ENCODE results near the gene ELFN2. TPM values are rescaled to one million over a fixed set of nuclear protein-coding genes. Genes with fewer than 3 reads are reported as not detected.

ELFN2 gene
- total RNA-seq, 4 donors from 2014 or later: under 0.01 TPM; not detected in 2

GRCh38 chr22:37392721-37393328 is 34.5 kb downstream of the ELFN2 start:
- intact Hi-C loops (cut with DNase I; ENCODE audit: low total_unique reads) (no loop called here), in situ Hi-C loops (cut with MboI; ENCODE audit: low pct_ligation_motif_present in 1 of 4, low pct_unique_long_range_greater_than_20kb in 1 of 4, low sequenced_read_pairs in 3 of 4) (no loop called here)
- no peak overlapping the region for H3K4me3 ChIP-seq
- no peaks in the 10 kb centered on the region for H3K36me3 ChIP-seq
- peaks cover 19% of the 10 kb centered on the region for H3K27me3 ChIP-seq
- TF ChIP-seq CTCF (IDR thresholded peaks at IDR 0.05) (no peak), POLR2A (IDR thresholded peaks at IDR 0.05) (no peak), POLR2AphosphoS5 (IDR thresholded peaks at IDR 0.05) (no peak), EP300 (IDR thresholded peaks at IDR 0.05; ENCODE audit: low read depth) (no peak)
- H3K9me3 ChIP-seq: no peaks in the 10 kb centered on the region
- no peak for DNase-seq
- WGBS, 2 donors (ENCODE audit: low coverage in 1 of 2): 80 to 89% methylated on average over 1 to 10 of the region's 10 CpGs
- H3K4me1 ChIP-seq: no peaks in the 10 kb centered on the region
- H3K27ac ChIP-seq: no peak overlapping the region

GRCh38 chr22:37391702-37392101 is 35.6 kb downstream of the ELFN2 start:
- intact Hi-C loops (cut with DNase I; ENCODE audit: low total_unique reads): no loop called here
- no peak overlapping the region for H3K4me3 ChIP-seq
- no peaks in the 10 kb centered on the region for H3K4me1 ChIP-seq
- DNase-seq: no peak
- 70% methylated on average over 7 of the region's 7 CpGs; no CpG with 5 or more reads in 1 of the 2 donors for WGBS, 2 donors (ENCODE audit: low coverage in 1 of 2)
- TF ChIP-seq POLR2AphosphoS5 (IDR thresholded peaks at IDR 0.05): no peak
- TF ChIP-seq EP300 (IDR thresholded peaks at IDR 0.05; ENCODE audit: low read depth): no peak
- TF ChIP-seq CTCF (IDR thresholded peaks at IDR 0.05): no peak
- TF ChIP-seq POLR2A (IDR thresholded peaks at IDR 0.05): no peak
- no peaks in the 10 kb centered on the region for H3K9me3 ChIP-seq
- in situ Hi-C loops (cut with MboI; ENCODE audit: low pct_ligation_motif_present in 1 of 4, low pct_unique_long_range_greater_than_20kb in 1 of 4, low sequenced_read_pairs in 3 of 4): no loop called here
- H3K27me3 ChIP-seq: peaks cover 21% of the 10 kb centered on the region
- H3K27ac ChIP-seq: no peak overlapping the region
- no peaks in the 10 kb centered on the region for H3K36me3 ChIP-seq

- H3K4me3 ChIP-seq: no peak overlapping the region
- no peak overlapping the region for H3K27ac ChIP-seq
- H3K4me1 ChIP-seq: no peaks in the 10 kb centered on the region
- intact Hi-C loops (cut with DNase I; ENCODE audit: low total_unique reads): no loop called here
- WGBS, 2 donors (ENCODE audit: low coverage in 1 of 2): 92% methylated on average over 6 of the region's 6 CpGs; no CpG with 5 or more reads in 1 of the 2 donors
- H3K9me3 ChIP-seq: no peaks in the 10 kb centered on the region
- no peak for DNase-seq
- peaks cover 17% of the 10 kb centered on the region for H3K27me3 ChIP-seq
- TF ChIP-seq EP300 (IDR thresholded peaks at IDR 0.05; ENCODE audit: low read depth): no peak
- TF ChIP-seq POLR2A (IDR thresholded peaks at IDR 0.05): no peak
- no peak for TF ChIP-seq POLR2AphosphoS5 (IDR thresholded peaks at IDR 0.05)
- TF ChIP-seq CTCF (IDR thresholded peaks at IDR 0.05): no peak
- no peaks in the 10 kb centered on the region for H3K36me3 ChIP-seq
- in situ Hi-C loops (cut with MboI; ENCODE audit: low pct_ligation_motif_present in 1 of 4, low pct_unique_long_range_greater_than_20kb in 1 of 4, low sequenced_read_pairs in 3 of 4): no loop called here
Observed at GRCh38 chr22:37390075-37390474, 37.2 kb downstream of the ELFN2 start.

GRCh38 chr22:37388538-37388937 is 38.7 kb downstream of the ELFN2 start:
- DNase-seq: no peak
- no peak overlapping the region for H3K4me3 ChIP-seq
- no peaks in the 10 kb centered on the region for H3K9me3 ChIP-seq
- in situ Hi-C loops (cut with MboI; ENCODE audit: low pct_ligation_motif_present in 1 of 4, low pct_unique_long_range_greater_than_20kb in 1 of 4, low sequenced_read_pairs in 3 of 4): no loop called here
- H3K27ac ChIP-seq: no peak overlapping the region
- TF ChIP-seq CTCF (IDR thresholded peaks at IDR 0.05) (no peak), POLR2A (IDR thresholded peaks at IDR 0.05) (no peak), EP300 (IDR thresholded peaks at IDR 0.05; ENCODE audit: low read depth) (no peak), POLR2AphosphoS5 (IDR thresholded peaks at IDR 0.05) (no peak)
- intact Hi-C loops (cut with DNase I; ENCODE audit: low total_unique reads): no loop called here
- no peaks in the 10 kb centered on the region for H3K4me1 ChIP-seq
- H3K36me3 ChIP-seq: no peaks in the 10 kb centered on the region
- WGBS, 2 donors (ENCODE audit: low coverage in 1 of 2): 82% methylated on average over 4 of the region's 4 CpGs; no CpG with 5 or more reads in 1 of the 2 donors
- peaks cover 17% of the 10 kb centered on the region for H3K27me3 ChIP-seq

Measured in transverse colon (tissue), 4 donors.